Activated CD4-positive, alpha-beta T cell treated with anti-CD3 and anti-CD28 coated beads for 36 hours (primary cell): ENCODE results near the gene C16orf87. TPM values are rescaled to one million over a fixed set of nuclear protein-coding genes. Genes with fewer than 3 reads are reported as not detected.
A peak's percentile ranks its signal among the peaks of the same experiment; 100 is the strongest.

Experiments used
- ATAC-seq: fragments of 200-7000 bp; cut with Tn5 transposase; one replicate; pipeline ENCODE4 v1.10.0; 2021; ENCODE audit warnings: mild to moderate bottlenecking, moderate library complexity
- CTCF ChIA-PET: fragments of 350-600 bp; sonication (Branson Sonifier 250); formaldehyde crosslinking; loops from one replicate; lab custom pipeline; 2021; ENCODE audit warnings: antibody characterized with exemption; lab: Charles Lee
- POLR2A ChIA-PET: fragments of 350-600 bp; sonication (Branson Sonifier 250); formaldehyde crosslinking; loops from one replicate; lab custom pipeline; 2021; ENCODE audit warnings: antibody characterized with exemption, inconsistent platforms; lab: Charles Lee
- DNase-seq: peaks from one replicate; pipeline ENCODE4 v3.0.0-alpha.2; 2020
- H3K27ac Mint-ChIP-seq: one replicate; pipeline ENCODE4 v1.8.0; 2021; ENCODE audit warnings: mixed read lengths
- H3K27me3 Mint-ChIP-seq: one replicate; pipeline ENCODE4 v1.8.0; 2021; ENCODE audit warnings: mixed read lengths
- H3K36me3 Mint-ChIP-seq: one replicate; pipeline ENCODE4 v1.8.0; 2021; ENCODE audit warnings: low read depth, mixed read lengths
- H3K4me1 Mint-ChIP-seq: one replicate; pipeline ENCODE4 v1.8.0; 2021; ENCODE audit warnings: mixed read lengths
- H3K4me3 Mint-ChIP-seq: one replicate; pipeline ENCODE4 v1.8.0; 2021; ENCODE audit warnings: mild to moderate bottlenecking, moderate library complexity, mixed read lengths
- H3K9me3 Mint-ChIP-seq: one replicate; pipeline ENCODE4 v1.8.0; 2021; ENCODE audit warnings: low read depth, mixed read lengths
- intact Hi-C, 2 experiments: fragments of 100-400 bp; cut with DNase I in 1 of 2; cut with micrococcal nuclease in 1 of 2; formaldehyde crosslinking; loops; one replicate each; pipeline versions ENCODE4 v1.14.2 to v1.15.1; 2022 to 2024; cut with DNase I, micrococcal nuclease
- total RNA-seq, 2 experiments: library from RNA; stranded (reverse); gene quantifications; one replicate each; pipeline ENCODE4 v1.2.3, GENCODE V29; 2021

The C16orf87 gene
- total RNA-seq, 2 experiments from 2014 or later = 14.6 to 17.2 TPM

DNA sequence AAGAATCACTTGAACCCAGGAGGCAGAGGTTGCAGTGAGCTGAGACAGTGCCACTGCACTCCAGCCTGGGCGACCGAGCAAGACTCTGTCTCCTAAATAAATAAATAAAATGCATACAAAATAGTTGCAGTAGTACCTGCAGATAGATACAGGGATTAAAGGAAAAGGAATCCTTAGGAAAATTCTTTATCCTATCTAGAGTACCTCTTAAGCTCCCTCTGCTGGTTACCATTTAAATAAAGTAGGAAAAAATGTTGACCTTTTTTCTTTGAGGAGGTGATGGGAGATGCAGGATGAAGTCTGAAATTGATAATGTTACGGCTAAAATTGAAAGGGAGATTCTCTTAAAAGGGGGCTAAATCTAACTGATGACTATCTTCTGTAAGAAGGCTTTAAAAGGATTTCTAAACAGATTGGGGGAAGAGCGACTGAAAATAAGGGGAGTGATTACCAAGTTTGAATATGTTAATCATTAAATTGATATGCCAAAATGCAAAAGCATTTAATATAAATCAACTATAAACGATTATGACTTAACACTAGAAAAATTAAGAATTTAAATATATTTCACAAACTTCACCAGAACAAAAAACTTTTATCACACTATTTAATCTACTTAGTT, 29.4 kb downstream of the C16orf87 start:
- Mint-ChIP-seq H3K27ac (no peak overlapping the region), H3K4me3 (no peak overlapping the region), H3K4me1 (peaks cover 19% of the 10 kb centered on the region), H3K9me3 (peaks cover 3% of the 10 kb centered on the region), H3K36me3 (peaks cover 30% of the 10 kb centered on the region), H3K27me3 (no peaks in the 10 kb centered on the region)
- no peak for DNase-seq
- no peak for ATAC-seq
- POLR2A ChIA-PET = no interaction called here
- CTCF ChIA-PET = interaction anchor here (1.1 to 2.4 kb wide), 6 partner anchors 13 to 127 kb away, joined by 3 to 10 read pairs (median 4); no protein-coding TSS in a partner anchor
- intact Hi-C loops = no loop called here

DNA sequence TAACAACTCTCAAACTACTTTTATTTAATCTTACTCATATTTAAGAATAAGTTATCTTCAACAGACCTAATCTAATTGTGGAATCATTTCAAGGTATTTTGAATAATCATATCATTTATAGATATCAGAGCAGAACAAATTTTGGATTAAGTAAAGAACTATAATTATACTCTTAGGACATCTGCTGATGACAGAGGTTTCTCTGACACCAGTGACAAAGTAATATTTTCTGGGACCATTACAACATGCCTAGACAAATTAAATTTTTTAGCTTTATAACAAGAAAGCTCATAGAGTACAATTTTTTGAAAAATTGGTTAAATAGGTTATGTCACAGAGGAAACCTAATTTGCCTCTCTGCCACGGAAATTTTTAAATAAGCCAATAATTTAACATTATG, 30.5 kb downstream of the C16orf87 start:
- H3K36me3 Mint-ChIP-seq = peaks cover 32% of the 10 kb centered on the region
- CTCF ChIA-PET = interaction anchor here (0.6 to 2.4 kb wide), 13 partner anchors 9 to 130 kb away, joined by 3 to 10 read pairs (median 4); no protein-coding TSS in a partner anchor
- no peak overlapping the region for H3K27ac Mint-ChIP-seq
- POLR2A ChIA-PET = interaction anchor here (0.6 kb wide), 1 partner anchor 22 kb away, joined by 3 read pairs; no protein-coding TSS in a partner anchor
- no peaks in the 10 kb centered on the region for H3K27me3 Mint-ChIP-seq
- ATAC-seq (no peak), DNase-seq (no peak)
- H3K4me3 Mint-ChIP-seq = no peak overlapping the region
- intact Hi-C loops = no loop called here
- peaks cover 19% of the 10 kb centered on the region for H3K4me1 Mint-ChIP-seq
- H3K9me3 Mint-ChIP-seq = peaks cover 3% of the 10 kb centered on the region

DNA sequence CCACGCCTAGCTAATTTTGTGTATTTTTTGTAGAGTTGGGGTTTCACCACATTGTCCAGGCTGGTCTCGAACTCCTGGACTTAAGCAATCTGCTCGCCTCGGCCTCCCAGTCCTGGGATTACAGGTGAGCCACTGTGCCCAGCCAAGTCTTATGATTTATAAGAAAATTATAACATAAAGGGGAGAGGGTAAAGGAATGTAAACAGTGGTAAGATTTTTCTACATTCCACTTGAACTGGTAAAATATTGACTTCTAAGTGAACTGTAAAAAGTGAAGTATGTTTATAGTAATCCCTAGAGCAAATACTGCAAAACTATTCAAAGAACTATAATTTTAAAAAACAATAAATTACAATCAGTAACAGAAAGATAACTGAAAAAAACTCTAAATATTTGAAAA, 33.5 kb downstream of the C16orf87 start:
- ChIA-PET POLR2A (no interaction called here), CTCF (no interaction called here)
- Mint-ChIP-seq H3K36me3 (peaks cover 39% of the 10 kb centered on the region), H3K4me3 (no peak overlapping the region), H3K9me3 (peaks cover 15% of the 10 kb centered on the region), H3K27ac (no peak overlapping the region), H3K4me1 (peaks cover 3% of the 10 kb centered on the region), H3K27me3 (no peaks in the 10 kb centered on the region)
- ATAC-seq (no peak), DNase-seq (no peak)
- intact Hi-C loops = no loop called here

DNA sequence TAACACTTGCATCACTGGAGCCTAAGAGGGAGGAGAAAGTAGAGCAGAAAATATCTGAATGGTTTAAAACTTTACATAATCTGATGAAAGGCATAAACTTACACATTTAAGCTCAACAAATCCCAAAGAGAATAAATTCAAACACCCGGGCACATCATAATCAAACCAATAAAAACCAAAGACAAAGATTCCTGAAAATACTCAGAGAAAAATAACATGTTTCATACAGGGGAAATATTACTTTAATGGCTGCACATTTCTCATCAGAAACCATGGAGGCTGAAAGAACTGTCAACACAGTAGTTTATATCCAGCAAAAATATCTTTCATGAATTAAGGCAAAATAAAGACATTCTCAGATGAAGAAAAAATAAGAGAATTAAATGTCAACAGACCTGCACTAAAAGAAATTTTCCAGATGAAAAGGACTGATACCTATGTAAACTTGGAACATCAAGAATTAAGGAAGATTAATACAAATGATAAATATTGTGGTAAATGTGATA, 34.2 kb downstream of the C16orf87 start:
- H3K4me1 Mint-ChIP-seq = peaks cover 3% of the 10 kb centered on the region
- intact Hi-C loops = no loop called here
- no peak for ATAC-seq
- CTCF ChIA-PET = no interaction called here
- no peak for DNase-seq
- H3K4me3 Mint-ChIP-seq = no peak overlapping the region
- no peak overlapping the region for H3K27ac Mint-ChIP-seq
- H3K27me3 Mint-ChIP-seq = no peaks in the 10 kb centered on the region
- POLR2A ChIA-PET = interaction anchor here (0.6 kb wide), 1 partner anchor 14 kb away, joined by 9 read pairs; no protein-coding TSS in a partner anchor
- H3K9me3 Mint-ChIP-seq = peaks cover 15% of the 10 kb centered on the region
- peaks cover 36% of the 10 kb centered on the region for H3K36me3 Mint-ChIP-seq

DNA sequence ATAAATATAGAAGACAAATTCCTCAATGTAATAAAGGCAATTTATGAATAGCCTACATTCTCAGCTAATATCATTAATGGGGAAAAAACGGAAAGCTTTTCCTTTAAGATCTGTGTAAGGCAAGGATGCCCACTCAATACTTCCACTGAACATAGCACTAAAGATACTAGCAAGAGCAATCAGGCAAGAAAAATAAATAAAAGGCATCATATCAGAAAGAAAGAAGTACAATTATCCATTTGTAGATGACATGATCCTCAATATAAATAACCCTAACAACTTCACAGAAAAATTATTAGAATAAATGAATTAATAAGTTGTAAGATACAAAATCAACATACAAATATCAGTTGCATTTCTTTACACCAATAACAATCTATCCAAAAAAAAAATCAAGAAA, 37.1 kb downstream of the C16orf87 start:
- Mint-ChIP-seq H3K4me1 (peaks cover 25% of the 10 kb centered on the region), H3K9me3 (peaks cover 15% of the 10 kb centered on the region), H3K27ac (no peak overlapping the region), H3K4me3 (no peak overlapping the region), H3K36me3 (peaks cover 34% of the 10 kb centered on the region), H3K27me3 (no peaks in the 10 kb centered on the region)
- no peak for DNase-seq
- POLR2A ChIA-PET = no interaction called here
- CTCF ChIA-PET = no interaction called here
- ATAC-seq = no peak
- intact Hi-C loops = loop anchor here in 1 of 2 experiments (5.0 kb wide), 1 partner anchor 107 kb away; the partner anchor contains the start of genes ORC6 and VPS35

DNA sequence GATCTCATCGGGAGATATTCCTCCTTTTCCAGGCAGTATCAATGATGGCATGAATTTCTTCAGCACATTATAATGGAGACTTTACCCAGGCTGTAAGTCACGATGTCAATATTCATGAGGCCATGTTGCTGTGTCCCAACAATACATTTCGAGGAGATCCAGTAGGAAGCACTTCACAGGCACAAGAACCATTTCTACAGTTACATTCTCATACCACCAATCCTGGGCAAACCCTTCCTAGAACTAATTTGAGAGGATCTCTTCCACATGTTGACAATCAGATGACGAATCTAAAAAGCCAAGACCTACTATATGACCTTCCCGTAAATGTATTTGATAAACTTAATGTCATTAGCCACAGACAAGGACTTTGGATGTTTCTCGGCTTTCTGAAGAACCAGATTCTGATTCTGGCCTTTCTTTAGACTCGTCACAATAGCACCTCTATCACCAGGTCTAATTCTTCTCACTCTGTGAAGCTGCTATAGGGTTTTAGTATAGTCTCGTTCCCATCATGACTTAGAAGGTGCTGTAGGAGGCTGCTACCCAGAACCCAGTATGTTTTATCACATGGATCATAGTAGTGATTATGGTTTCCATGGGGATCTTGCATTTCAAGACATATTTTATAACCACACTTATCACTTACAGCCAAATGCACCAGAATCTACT, 40.2 kb downstream of the C16orf87 start:
- ChIA-PET CTCF (interaction anchor here (0.7 to 1.2 kb wide), 6 partner anchors 18 to 266 kb away, joined by 3 to 4 read pairs (median 4); partner anchors contain the start of gene GPT2), POLR2A (no interaction called here)
- Mint-ChIP-seq H3K4me3 (peak overlapping the region; percentile 69), H3K27ac (peak overlapping the region; percentile 60), H3K27me3 (no peaks in the 10 kb centered on the region), H3K36me3 (peaks cover 18% of the 10 kb centered on the region), H3K9me3 (peaks cover 19% of the 10 kb centered on the region), H3K4me1 (peaks cover 26% of the 10 kb centered on the region)
- intact Hi-C loops = loop anchor here (1.0 to 5.0 kb wide), 6 partner anchors 22 to 103 kb away; partner anchors contain the start of genes C16orf87 (in 2 of the 2), ORC6 (in 2 of the 2), VPS35 (in 2 of the 2) and GPT2 (in 1 of the 2)
- ATAC-seq (no peak), DNase-seq (no peak)

DNA sequence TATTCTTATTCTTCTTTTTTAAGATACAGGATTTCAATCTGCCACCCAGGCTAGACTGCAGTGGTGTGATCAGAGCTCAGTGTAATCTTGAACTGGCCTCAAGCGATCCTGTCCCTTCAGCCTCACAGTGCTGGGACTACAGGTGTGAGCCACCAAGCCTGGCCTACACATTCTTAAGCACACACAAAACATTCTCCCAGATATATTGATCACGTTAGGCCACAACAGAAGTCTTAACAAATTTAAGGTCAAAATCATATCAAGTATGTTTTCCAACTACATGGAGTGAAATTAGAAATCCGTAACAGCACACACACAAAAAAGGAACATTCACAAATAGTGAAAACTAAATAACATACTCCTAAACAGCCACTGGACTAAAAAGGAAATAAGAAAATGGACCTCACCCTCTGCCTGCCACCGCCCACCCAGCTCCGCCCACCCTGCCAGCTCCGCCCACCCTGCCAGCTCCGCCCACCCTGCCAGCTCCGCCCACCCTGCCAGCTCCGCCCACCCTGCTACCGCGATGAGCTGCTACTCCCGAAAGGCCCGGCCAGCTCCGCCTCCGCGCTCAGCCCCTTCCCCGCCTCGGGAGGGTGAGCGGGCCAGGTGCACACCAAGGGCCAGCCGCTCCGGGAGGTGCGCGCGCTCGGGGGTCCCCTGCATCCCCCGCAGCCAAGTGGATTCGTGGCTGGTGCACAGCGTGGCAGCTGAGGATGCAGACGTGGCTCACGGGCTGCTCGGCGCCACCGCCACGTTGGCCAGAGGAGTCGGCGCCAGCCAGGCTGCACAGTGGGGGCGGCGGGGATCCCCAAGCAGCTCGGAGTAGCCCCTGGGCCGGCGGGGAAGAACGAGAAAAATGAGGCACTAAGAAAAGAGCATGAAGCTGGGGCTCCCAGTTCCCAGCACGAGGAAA, 41.2 kb downstream of the C16orf87 start:
- peak overlapping the region; percentile 69 for H3K4me3 Mint-ChIP-seq
- peaks cover 9% of the 10 kb centered on the region for H3K36me3 Mint-ChIP-seq
- peaks cover 26% of the 10 kb centered on the region for H3K4me1 Mint-ChIP-seq
- CTCF ChIA-PET = interaction anchor here (0.6 to 1.2 kb wide), 9 partner anchors 11 to 236 kb away, joined by 3 to 4 read pairs (median 3); partner anchors contain the start of gene GPT2
- H3K9me3 Mint-ChIP-seq = peaks cover 16% of the 10 kb centered on the region
- POLR2A ChIA-PET = no interaction called here
- peak; percentile 98 for ATAC-seq
- DNase-seq = peak; percentile 89
- H3K27me3 Mint-ChIP-seq = no peaks in the 10 kb centered on the region
- intact Hi-C loops = loop anchor here (1.0 to 5.0 kb wide), 8 partner anchors 23 to 183 kb away; partner anchors contain the start of genes C16orf87 (in 2 of the 2), ORC6 (in 2 of the 2), VPS35 (in 2 of the 2) and DNAJA2 (in 1 of the 2)
- H3K27ac Mint-ChIP-seq = peak overlapping the region; percentile 60

DNA sequence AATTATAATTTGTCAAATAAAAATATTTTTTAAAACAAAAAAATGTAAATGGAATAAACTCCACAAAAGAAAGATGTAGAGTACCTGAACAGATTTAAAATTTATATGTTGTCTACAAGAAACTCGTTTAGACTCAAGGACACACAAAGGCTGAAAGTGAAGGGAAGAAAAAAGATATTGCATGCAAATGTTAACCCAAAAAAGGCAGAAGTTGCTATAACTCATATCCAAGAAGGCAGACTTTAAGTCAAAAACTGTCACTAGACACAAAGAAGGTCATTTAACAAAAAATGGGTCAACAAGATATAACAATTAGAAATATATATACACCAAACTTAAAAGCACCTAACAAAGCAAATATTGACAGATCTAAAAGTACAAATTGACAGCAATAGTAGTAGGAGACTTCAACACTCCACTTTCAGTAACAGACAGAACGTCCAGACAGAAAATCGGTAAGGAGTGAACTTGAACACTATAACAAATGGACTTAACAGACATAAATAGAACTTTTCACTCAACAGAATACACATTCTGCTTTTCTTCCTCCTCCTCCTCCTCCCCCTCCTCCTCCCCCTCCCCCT, 42.0 kb downstream of the C16orf87 start:
- no peaks in the 10 kb centered on the region for H3K27me3 Mint-ChIP-seq
- no peak overlapping the region for H3K27ac Mint-ChIP-seq
- ATAC-seq = no peak
- ChIA-PET CTCF (no interaction called here), POLR2A (no interaction called here)
- H3K4me3 Mint-ChIP-seq = no peak overlapping the region
- DNase-seq = no peak
- peaks cover 12% of the 10 kb centered on the region for H3K9me3 Mint-ChIP-seq
- intact Hi-C loops = loop anchor here in 1 of 2 experiments (2.0 kb wide), 2 partner anchors 168 to 184 kb away; partner anchors contain the start of genes DNAJA2 and SHCBP1
- H3K36me3 Mint-ChIP-seq = peaks cover 4% of the 10 kb centered on the region
- peaks cover 26% of the 10 kb centered on the region for H3K4me1 Mint-ChIP-seq

DNA sequence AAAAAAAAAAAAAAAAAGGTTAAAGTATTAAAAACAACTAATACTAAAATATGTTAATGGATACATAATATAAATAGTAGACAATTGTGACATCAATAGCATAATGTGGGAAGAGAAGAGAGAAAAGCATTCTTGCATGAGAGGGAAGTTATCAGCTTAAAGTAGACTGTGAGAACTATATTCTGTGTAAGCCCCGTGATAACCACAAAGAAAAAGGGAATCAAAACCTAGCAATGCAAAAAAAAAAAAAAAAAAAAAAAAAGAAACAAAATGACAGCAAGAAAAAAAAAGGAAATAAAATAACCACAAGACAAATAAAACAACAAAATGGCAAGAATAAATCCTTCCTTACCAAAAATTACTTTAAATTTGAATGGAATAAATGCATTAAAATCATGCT, 43.1 kb downstream of the C16orf87 start:
- DNase-seq = no peak
- ChIA-PET CTCF (interaction anchor here (0.6 kb wide), 1 partner anchor 149 kb away, joined by 3 read pairs; no protein-coding TSS in a partner anchor), POLR2A (no interaction called here)
- Mint-ChIP-seq H3K4me1 (peaks cover 32% of the 10 kb centered on the region), H3K9me3 (peaks cover 8% of the 10 kb centered on the region), H3K36me3 (no peaks in the 10 kb centered on the region), H3K27ac (no peak overlapping the region), H3K27me3 (no peaks in the 10 kb centered on the region), H3K4me3 (no peak overlapping the region)
- ATAC-seq = no peak
- intact Hi-C loops = loop anchor here in 1 of 2 experiments (2.0 kb wide), 2 partner anchors 167 to 185 kb away; partner anchors contain the start of genes DNAJA2 and SHCBP1

DNA sequence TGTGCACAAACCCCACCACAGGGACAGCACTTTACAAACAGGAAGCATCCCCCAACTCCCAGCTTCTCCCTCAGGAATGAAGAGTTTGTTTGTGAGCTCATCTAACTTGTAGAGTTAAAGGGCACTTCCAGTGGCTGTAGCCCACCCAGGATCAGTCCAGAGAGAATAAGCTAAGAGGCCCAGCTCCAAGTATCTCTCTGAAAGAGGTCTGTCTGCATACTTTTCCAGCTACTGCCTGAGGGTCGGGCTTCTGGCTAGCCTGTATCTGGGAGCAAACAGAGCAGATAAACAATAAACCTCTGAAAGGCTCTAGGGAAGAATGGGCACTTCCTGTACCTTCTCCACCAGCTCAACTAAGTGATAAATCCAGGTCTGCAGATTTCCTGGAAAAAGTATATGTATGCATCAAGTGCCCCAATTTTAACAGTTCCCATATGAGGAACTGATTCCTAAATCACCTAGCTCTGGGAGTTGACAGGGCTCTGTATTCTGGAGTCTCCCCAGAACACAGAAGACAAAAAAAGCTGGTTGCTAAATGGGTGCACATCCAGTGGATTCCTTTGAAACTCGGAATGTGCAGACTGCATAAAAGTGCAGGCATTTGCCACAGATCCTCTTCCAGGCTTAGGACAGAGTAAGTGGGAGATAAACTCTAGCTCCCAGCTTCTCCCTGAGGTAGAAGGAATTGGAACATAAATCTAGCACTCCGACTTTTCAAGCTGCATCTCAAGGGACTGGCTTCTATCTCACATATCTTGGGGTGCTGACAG, 45.7 kb downstream of the C16orf87 start:
- Mint-ChIP-seq H3K27ac (no peak overlapping the region), H3K27me3 (peaks cover 2% of the 10 kb centered on the region), H3K36me3 (no peaks in the 10 kb centered on the region), H3K4me3 (no peak overlapping the region), H3K9me3 (peaks cover 8% of the 10 kb centered on the region), H3K4me1 (peaks cover 18% of the 10 kb centered on the region)
- DNase-seq (no peak), ATAC-seq (no peak)
- CTCF ChIA-PET = interaction anchor here (0.6 to 0.9 kb wide), 3 partner anchors 71 to 1733 kb away, joined by 3 to 4 read pairs (median 4); partner anchors contain the start of gene ORC6
- POLR2A ChIA-PET = no interaction called here
- intact Hi-C loops = no loop called here
